Endothelial cell of umbilical vein (primary cell): ENCODE results near the gene PDLIM5.
"Not testable (repeated sequence)": the region's sequence is repeated elsewhere in the genome, so short reads cannot be mapped to it uniquely, and the experiment has no call there.

ENCODE experiments used
- EZH2 ChIP-seq: IDR thresholded peaks from 2 replicates; pipeline ENCODE4 v1.6.1; 2012; ENCODE audit warnings: borderline replicate concordance, low read depth, mild to moderate bottlenecking, moderate library complexity, low read length, inconsistent platforms; ENCODE audit not compliant: severe bottlenecking
- POLR2AphosphoS5 ChIP-seq: IDR thresholded peaks from 2 replicates; pipeline ENCODE4 v1.6.1; 2012; ENCODE audit warnings: low read depth, mild to moderate bottlenecking, control low read depth, low read length, moderate library complexity; ENCODE audit not compliant: insufficient read depth
- TF ChIP-seq, protein P1 (sequence below), 2 donors: IDR thresholded peaks; 1 replicate in 1 of 2; 2 replicates in 1 of 2; pipeline ENCODE4 v1.5.1; 2011; ENCODE audit warnings: low read length in 2 of 2, mild to moderate bottlenecking in 2 of 2, moderate library complexity in 2 of 2, control low read depth in 1 of 2, inconsistent platforms in 1 of 2, low read depth in 1 of 2; ENCODE audit not compliant: insufficient read depth in 1 of 2; ENCODE audit errors: extremely low read depth in 1 of 2
- TF ChIP-seq, protein P2 (sequence below): IDR thresholded peaks from 2 replicates; pipeline ENCODE4 v1.6.1; 2011; ENCODE audit not compliant: insufficient read depth, insufficient read length

DNA sequence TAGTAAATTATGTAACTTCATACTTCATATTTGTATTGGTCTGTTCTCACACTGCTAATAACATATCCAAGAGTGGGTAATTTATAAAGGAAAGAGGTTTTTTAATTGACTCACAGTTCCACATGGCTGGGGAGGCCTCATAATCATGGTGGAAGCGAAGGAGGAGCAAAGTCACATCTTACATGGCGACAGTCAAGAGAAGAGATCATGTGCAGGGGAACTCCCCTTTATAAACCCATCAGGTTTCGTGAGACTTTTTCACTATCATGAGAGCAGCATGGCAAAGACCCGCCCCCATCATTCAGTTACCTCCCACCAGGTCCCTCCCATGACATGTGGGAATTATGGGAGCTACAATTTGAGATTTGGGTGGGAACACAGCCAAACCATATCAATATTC is 19.0 kb downstream of the PDLIM5 start:
- TF ChIP-seq EZH2, POLR2AphosphoS5: not testable (repeated sequence)
- TF ChIP-seq, protein P1, sequence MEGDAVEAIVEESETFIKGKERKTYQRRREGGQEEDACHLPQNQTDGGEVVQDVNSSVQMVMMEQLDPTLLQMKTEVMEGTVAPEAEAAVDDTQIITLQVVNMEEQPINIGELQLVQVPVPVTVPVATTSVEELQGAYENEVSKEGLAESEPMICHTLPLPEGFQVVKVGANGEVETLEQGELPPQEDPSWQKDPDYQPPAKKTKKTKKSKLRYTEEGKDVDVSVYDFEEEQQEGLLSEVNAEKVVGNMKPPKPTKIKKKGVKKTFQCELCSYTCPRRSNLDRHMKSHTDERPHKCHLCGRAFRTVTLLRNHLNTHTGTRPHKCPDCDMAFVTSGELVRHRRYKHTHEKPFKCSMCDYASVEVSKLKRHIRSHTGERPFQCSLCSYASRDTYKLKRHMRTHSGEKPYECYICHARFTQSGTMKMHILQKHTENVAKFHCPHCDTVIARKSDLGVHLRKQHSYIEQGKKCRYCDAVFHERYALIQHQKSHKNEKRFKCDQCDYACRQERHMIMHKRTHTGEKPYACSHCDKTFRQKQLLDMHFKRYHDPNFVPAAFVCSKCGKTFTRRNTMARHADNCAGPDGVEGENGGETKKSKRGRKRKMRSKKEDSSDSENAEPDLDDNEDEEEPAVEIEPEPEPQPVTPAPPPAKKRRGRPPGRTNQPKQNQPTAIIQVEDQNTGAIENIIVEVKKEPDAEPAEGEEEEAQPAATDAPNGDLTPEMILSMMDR (IDR thresholded peaks at IDR 0.05; ENCODE audit: extremely low read depth in 1 of 2, insufficient read depth in 1 of 2, low read depth in 1 of 2, low read length in 2 of 2), result not testable (repeated sequence)
- TF ChIP-seq, protein P2, sequence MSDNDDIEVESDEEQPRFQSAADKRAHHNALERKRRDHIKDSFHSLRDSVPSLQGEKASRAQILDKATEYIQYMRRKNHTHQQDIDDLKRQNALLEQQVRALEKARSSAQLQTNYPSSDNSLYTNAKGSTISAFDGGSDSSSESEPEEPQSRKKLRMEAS, result not testable (repeated sequence)
